ENCODE data around the gene METTL23. TPM values are rescaled to one million over a fixed set of nuclear protein-coding genes. Genes with fewer than 3 reads are reported as not detected.

The METTL23 gene
- total RNA-seq, 4 donors from 2014 or later, result 11.2 to 34.1 (median 24.7) TPM; not detected in 1

GRCh38 chr17:76681222-76682137 is 45.2 kb upstream of the METTL23 start:
- TF ChIP-seq CTCF (IDR thresholded peaks at IDR 0.05) (peak; percentile 72 to 88 (median 79)), POLR2AphosphoS5 (IDR thresholded peaks at IDR 0.05) (no peak)
- in situ Hi-C loops (cut with MboI; ENCODE audit: low pct_ligation_motif_present in 1 of 4, low pct_unique_long_range_greater_than_20kb in 1 of 4, low sequenced_read_pairs in 3 of 4) (no loop called here), intact Hi-C loops (cut with DNase I; ENCODE audit: low total_unique reads) (loop anchor here (5.0 kb wide), 1 partner anchor 36 kb away; no protein-coding TSS in a partner anchor)
- Histone ChIP-seq H3K4me1 (peaks cover 12 to 52% (median 36%) of the 10 kb centered on the region in 4 donors), H3K36me3 (no peaks in the 10 kb centered on the region), H3K27me3 (no peaks in the 10 kb centered on the region), H3K4me3 (no peak overlapping the region), H3K9me3 (no peaks in the 10 kb centered on the region), H3K27ac (peak overlapping the region; percentile 17 to 89 (median 71))
- DNase-seq, result peak; percentile 84
- 32 to 52% methylated on average over 3 to 16 of the region's 16 CpGs for WGBS, 2 donors (ENCODE audit: low coverage in 1 of 2)

- TF ChIP-seq CTCF (IDR thresholded peaks at IDR 0.05) (no peak), EP300 (IDR thresholded peaks at IDR 0.05; ENCODE audit: low read depth) (no peak), POLR2A (IDR thresholded peaks at IDR 0.05) (no peak), POLR2AphosphoS5 (IDR thresholded peaks at IDR 0.05) (no peak)
- Histone ChIP-seq H3K36me3 (no peaks in the 10 kb centered on the region), H3K27me3 (no peaks in the 10 kb centered on the region), H3K27ac (peak overlapping the region; percentile 17 to 89 (median 71)), H3K4me1 (peaks cover 20 to 60% (median 43%) of the 10 kb centered on the region in 4 donors), H3K4me3 (no peak overlapping the region), H3K9me3 (no peaks in the 10 kb centered on the region)
- DNase-seq, result no peak
- in situ Hi-C loops (cut with MboI; ENCODE audit: low pct_ligation_motif_present in 1 of 4, low pct_unique_long_range_greater_than_20kb in 1 of 4, low sequenced_read_pairs in 3 of 4), result no loop called here
- WGBS, 2 donors (ENCODE audit: low coverage in 1 of 2), result 73% methylated on average over 12 of the region's 12 CpGs; no CpG with 5 or more reads in 1 of the 2 donors
- intact Hi-C loops (cut with DNase I; ENCODE audit: low total_unique reads), result loop anchor here (5.0 kb wide), 1 partner anchor 35 kb away; no protein-coding TSS in a partner anchor
These were observed 44.3 kb upstream of the METTL23 start for GRCh38 chr17:76682296-76682695.

GRCh38 chr17:76683011-76683755 is 43.5 kb upstream of the METTL23 start:
- intact Hi-C loops (cut with DNase I; ENCODE audit: low total_unique reads) (loop anchor here (5.0 kb wide), 1 partner anchor 34 kb away; no protein-coding TSS in a partner anchor), in situ Hi-C loops (cut with MboI; ENCODE audit: low pct_ligation_motif_present in 1 of 4, low pct_unique_long_range_greater_than_20kb in 1 of 4, low sequenced_read_pairs in 3 of 4) (no loop called here)
- Histone ChIP-seq H3K27me3 (no peaks in the 10 kb centered on the region), H3K4me3 (no peak overlapping the region), H3K36me3 (no peaks in the 10 kb centered on the region), H3K9me3 (no peaks in the 10 kb centered on the region), H3K27ac (peak overlapping the region; percentile 17 to 89 (median 71)), H3K4me1 (peaks cover 29 to 62% (median 48%) of the 10 kb centered on the region in 4 donors)
- no peak for DNase-seq
- WGBS, 2 donors (ENCODE audit: low coverage in 1 of 2), result 72% methylated on average over 18 of the region's 18 CpGs; no CpG with 5 or more reads in 1 of the 2 donors
- no peak for TF ChIP-seq POLR2AphosphoS5 (IDR thresholded peaks at IDR 0.05)
- no peak for TF ChIP-seq CTCF (IDR thresholded peaks at IDR 0.05)
- TF ChIP-seq EP300 (IDR thresholded peaks at IDR 0.05; ENCODE audit: low read depth), result no peak
- no peak for TF ChIP-seq POLR2A (IDR thresholded peaks at IDR 0.05)

Data from transverse colon (tissue), 4 donors.